Nephron (organoid): ENCODE results near the gene HECTD2.
A peak's percentile ranks its signal among the peaks of the same experiment; 100 is the strongest.
"Not testable (repeated sequence)": the region's sequence is repeated elsewhere in the genome, so short reads cannot be mapped to it uniquely, and the experiment has no call there.

Source experiments
- H3K27ac Mint-ChIP-seq, 3 experiments: 2 replicates each; pipeline ENCODE4 v1.8.0; 2020; ENCODE audit warnings: mixed read lengths in 3 of 3, mild to moderate bottlenecking in 2 of 3, moderate library complexity in 1 of 3
- H3K27me3 Mint-ChIP-seq: 2 replicates; pipeline ENCODE4 v1.8.0; 2021; ENCODE audit warnings: low read depth, mild to moderate bottlenecking, moderate library complexity, mixed read lengths
- H3K36me3 Mint-ChIP-seq: 2 replicates; pipeline ENCODE4 v1.8.0; 2020; ENCODE audit warnings: low read depth, mixed read lengths
- H3K4me1 Mint-ChIP-seq: 2 replicates; pipeline ENCODE4 v1.8.0; 2020; ENCODE audit warnings: mixed read lengths
- H3K4me3 Mint-ChIP-seq, 3 experiments: 2 replicates each; pipeline ENCODE4 v1.8.0; 2020; ENCODE audit warnings: mild to moderate bottlenecking in 3 of 3, mixed read lengths in 3 of 3, moderate library complexity in 2 of 3
- H3K9me3 Mint-ChIP-seq: 2 replicates; pipeline ENCODE4 v1.8.0; 2020; ENCODE audit warnings: mixed read lengths
- TF ChIP-seq, protein P1 (sequence below), 3 experiments: fragments of 200-600 bp; sonication (generic); IDR thresholded peaks; one replicate each; pipeline ENCODE4 v1.5.0; 2021; ENCODE audit warnings: antibody characterized with exemption in 3 of 3; ENCODE audit not compliant: unreplicated experiment in 3 of 3

Gene HECTD2

DNA sequence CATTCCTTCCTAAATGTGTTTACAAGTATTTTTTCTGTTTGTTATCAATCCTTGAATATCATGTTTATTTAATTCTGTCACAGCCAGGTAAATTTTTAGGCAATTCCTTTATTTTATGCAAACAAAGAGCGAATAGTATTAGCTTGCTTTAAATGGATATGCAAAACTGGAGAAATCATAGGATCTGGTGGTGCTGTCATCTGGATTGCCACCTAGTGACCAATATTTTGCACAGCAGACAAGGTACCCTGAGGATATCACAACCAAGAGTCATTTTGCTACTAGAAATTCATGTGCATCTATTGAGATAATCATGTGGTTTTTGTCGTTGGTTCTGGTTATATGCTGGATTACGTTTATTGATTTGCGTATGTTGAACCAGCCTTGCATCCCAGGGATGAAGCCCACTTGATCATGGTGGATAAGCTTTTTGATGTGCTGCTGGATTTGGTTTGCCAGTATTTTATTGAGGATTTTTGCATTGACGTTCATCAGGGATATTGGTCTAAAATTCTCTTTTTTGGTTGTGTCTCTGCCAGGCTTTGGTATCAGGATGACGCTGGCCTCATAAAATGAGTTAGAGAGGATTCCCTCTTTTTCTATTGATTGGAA, 40.1 kb upstream of the HECTD2 start:
- H3K27me3 Mint-ChIP-seq, H3K4me1 Mint-ChIP-seq, H3K36me3 Mint-ChIP-seq, H3K27ac Mint-ChIP-seq, H3K4me3 Mint-ChIP-seq: not testable (repeated sequence)
- peaks cover 26% of the 10 kb centered on the region for H3K9me3 Mint-ChIP-seq
- TF ChIP-seq, protein P1, sequence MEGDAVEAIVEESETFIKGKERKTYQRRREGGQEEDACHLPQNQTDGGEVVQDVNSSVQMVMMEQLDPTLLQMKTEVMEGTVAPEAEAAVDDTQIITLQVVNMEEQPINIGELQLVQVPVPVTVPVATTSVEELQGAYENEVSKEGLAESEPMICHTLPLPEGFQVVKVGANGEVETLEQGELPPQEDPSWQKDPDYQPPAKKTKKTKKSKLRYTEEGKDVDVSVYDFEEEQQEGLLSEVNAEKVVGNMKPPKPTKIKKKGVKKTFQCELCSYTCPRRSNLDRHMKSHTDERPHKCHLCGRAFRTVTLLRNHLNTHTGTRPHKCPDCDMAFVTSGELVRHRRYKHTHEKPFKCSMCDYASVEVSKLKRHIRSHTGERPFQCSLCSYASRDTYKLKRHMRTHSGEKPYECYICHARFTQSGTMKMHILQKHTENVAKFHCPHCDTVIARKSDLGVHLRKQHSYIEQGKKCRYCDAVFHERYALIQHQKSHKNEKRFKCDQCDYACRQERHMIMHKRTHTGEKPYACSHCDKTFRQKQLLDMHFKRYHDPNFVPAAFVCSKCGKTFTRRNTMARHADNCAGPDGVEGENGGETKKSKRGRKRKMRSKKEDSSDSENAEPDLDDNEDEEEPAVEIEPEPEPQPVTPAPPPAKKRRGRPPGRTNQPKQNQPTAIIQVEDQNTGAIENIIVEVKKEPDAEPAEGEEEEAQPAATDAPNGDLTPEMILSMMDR (IDR thresholded peaks at IDR 0.05; ENCODE audit: unreplicated experiment in 3 of 3), result peak in 1 of 3 experiments; percentile 16

GRCh38 chr10:91374052-91374451, 36.1 kb upstream of the HECTD2 start:
- H3K4me3 Mint-ChIP-seq, result no peak overlapping the region
- no peaks in the 10 kb centered on the region for H3K36me3 Mint-ChIP-seq
- TF ChIP-seq, protein P1 (IDR thresholded peaks at IDR 0.05; ENCODE audit: unreplicated experiment in 3 of 3), result no peak
- peaks cover 41% of the 10 kb centered on the region for H3K9me3 Mint-ChIP-seq
- no peaks in the 10 kb centered on the region for H3K4me1 Mint-ChIP-seq
- no peaks in the 10 kb centered on the region for H3K27me3 Mint-ChIP-seq
- H3K27ac Mint-ChIP-seq, result no peak overlapping the region

DNA sequence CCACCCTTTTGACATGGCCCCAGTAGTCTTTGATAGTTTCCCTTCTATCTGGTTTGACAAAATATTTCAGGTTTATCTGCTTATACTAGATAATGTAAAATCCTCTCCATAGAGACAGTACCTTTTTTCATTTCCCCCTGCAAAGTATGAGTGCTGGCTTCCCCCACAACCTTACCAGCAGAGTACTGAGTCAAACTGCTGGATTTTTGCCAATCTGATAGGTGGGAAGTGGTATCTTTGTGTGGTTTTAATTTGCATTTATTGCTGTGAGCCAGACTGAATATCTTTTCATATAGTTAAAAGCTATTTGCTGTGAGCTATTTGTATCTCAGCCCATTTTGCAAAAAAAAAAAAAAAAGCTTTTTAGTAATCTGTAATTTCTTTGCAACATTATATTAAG, 32.1 kb upstream of the HECTD2 start:
- H3K4me1 Mint-ChIP-seq, result peaks cover 14% of the 10 kb centered on the region

DNA sequence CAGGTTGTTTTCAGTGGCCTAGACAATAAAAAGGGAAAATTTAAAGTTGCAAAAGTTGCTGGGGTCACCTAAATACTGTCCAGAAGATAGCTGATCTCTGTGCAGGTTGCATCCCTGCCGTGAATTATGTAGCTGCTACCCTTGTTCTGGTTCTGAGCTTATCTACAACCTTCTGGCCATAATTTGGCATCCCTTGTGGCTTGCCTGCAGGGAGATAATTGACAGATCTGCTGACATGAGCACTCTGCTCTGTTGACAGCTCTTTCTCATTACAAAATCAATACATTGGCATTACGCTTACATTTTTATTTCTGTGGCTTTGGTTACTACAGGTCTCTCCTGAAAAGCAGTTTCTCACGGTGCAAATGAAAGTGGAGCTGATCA, 29.3 kb upstream of the HECTD2 start:
- H3K4me1 Mint-ChIP-seq, result peaks cover 14% of the 10 kb centered on the region

More for the DNA sequence above, 32.1 kb upstream of the HECTD2 start:
- Mint-ChIP-seq H3K27ac (no peak overlapping the region), H3K36me3 (no peaks in the 10 kb centered on the region), H3K9me3 (peaks cover 31% of the 10 kb centered on the region), H3K4me3 (no peak overlapping the region), H3K27me3 (peaks cover 8% of the 10 kb centered on the region)
- TF ChIP-seq, protein P1 (IDR thresholded peaks at IDR 0.05; ENCODE audit: unreplicated experiment in 3 of 3), result no peak

DNA sequence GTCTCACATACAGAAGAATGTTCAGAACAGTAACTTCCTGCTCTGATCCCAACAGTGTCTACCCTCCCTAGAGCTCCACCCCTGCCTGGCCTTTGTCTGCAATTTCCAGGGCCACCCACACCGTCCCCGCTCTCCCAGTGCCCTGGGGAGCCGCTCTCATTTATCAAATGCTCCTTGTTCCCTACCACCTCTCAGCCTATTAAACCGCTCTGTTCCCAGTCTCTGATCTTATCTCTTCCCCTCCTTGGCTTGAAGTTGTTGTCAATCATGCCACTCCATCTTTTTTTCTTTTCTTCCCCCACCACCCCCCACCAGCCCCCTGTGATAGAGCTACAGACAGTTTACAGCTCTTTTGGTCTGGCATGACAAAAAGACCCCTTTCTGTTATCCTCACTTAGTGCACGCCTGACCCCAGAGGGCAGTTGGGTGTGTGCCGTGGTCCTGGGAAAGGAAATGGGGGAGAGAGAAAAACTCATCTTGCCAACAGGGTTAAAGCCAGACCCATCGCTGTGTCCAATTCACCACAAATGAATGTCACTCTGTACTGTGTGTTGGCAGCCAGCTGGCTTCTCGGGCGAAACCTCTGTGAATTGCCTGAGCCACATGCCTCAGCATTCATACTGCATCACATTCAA, 28.8 kb upstream of the HECTD2 start:
- Mint-ChIP-seq H3K4me1 (peaks cover 14% of the 10 kb centered on the region), H3K4me3 (no peak overlapping the region), H3K36me3 (no peaks in the 10 kb centered on the region), H3K27me3 (peaks cover 11% of the 10 kb centered on the region), H3K27ac (peak overlapping the region in 2 of 3 experiments; percentile 19 to 50), H3K9me3 (peaks cover 8% of the 10 kb centered on the region)
- TF ChIP-seq, protein P1 (IDR thresholded peaks at IDR 0.05; ENCODE audit: unreplicated experiment in 3 of 3), result no peak

More for the DNA sequence above, 29.3 kb upstream of the HECTD2 start:
- Mint-ChIP-seq H3K9me3 (peaks cover 10% of the 10 kb centered on the region), H3K27ac (peak overlapping the region in 2 of 3 experiments; percentile 19 to 50), H3K36me3 (no peaks in the 10 kb centered on the region), H3K4me3 (no peak overlapping the region), H3K27me3 (peaks cover 11% of the 10 kb centered on the region)
- TF ChIP-seq, protein P1 (IDR thresholded peaks at IDR 0.05; ENCODE audit: unreplicated experiment in 3 of 3), result no peak
